Vagina (tissue), 2 donors: ENCODE measurements around the gene EMILIN3. TPM values are rescaled to one million over a fixed set of nuclear protein-coding genes. Genes with fewer than 3 reads are reported as not detected.

Experiments used
- DNase-seq, 2 donors: peaks; one replicate each; pipeline ENCODE4 v3.0.0-alpha.2; 2017; ENCODE audit errors: extremely low spot score in 2 of 2
- H3K27ac ChIP-seq: fragments of 200-600 bp; sonication (generic); one replicate; pipeline ENCODE4 v1.5.1; 2019
- H3K27me3 ChIP-seq: fragments of 200-600 bp; sonication (generic); one replicate; pipeline ENCODE4 v1.5.1; 2019
- H3K36me3 ChIP-seq, 2 donors: fragments of 200-600 bp; sonication (generic); one replicate each; pipeline ENCODE4 v1.5.1; 2017 to 2019
- H3K4me1 ChIP-seq: fragments of 200-600 bp; sonication (generic); one replicate; pipeline ENCODE4 v1.5.1; 2019
- H3K4me3 ChIP-seq, 2 donors: fragments of 200-600 bp; sonication (generic); 1 replicate in 1 of 2; 2 replicates in 1 of 2; pipeline ENCODE4 v1.5.1; 2016 to 2019
- H3K9me3 ChIP-seq: fragments of 200-600 bp; sonication (generic); one replicate; pipeline ENCODE4 v1.5.1; 2019
- CTCF ChIP-seq, 3 experiments: fragments of 450-650 bp in 2 of 3; fragments of 200-600 bp in 1 of 3; sonication (generic) in 1 of 3; IDR thresholded peaks; one replicate each; pipeline ENCODE4 v1.5.1; 2017 to 2019; ENCODE audit warnings: antibody characterized with exemption in 3 of 3, mild to moderate bottlenecking in 2 of 3, moderate library complexity in 2 of 3
- POLR2A ChIP-seq, 2 donors: fragments of 450-650 bp; IDR thresholded peaks; one replicate each; pipeline ENCODE4 v1.6.1; 2017; ENCODE audit warnings: antibody characterized with exemption in 2 of 2, mild to moderate bottlenecking in 2 of 2, moderate library complexity in 2 of 2
- POLR2AphosphoS5 ChIP-seq, 2 donors: sonication (generic); formaldehyde crosslinking; IDR thresholded peaks; one replicate each; pipeline ENCODE4 v1.9.0; 2017; ENCODE audit warnings: antibody characterized with exemption in 2 of 2, mild to moderate bottlenecking in 2 of 2, low read depth in 1 of 2; ENCODE audit not compliant: insufficient read depth in 1 of 2
- intact Hi-C: fragments of 100-400 bp; cut with DNase I; formaldehyde crosslinking; loops from one replicate; pipeline ENCODE4 v1.15.1; 2023
- total RNA-seq: library from RNA; depleted of rRNA; stranded (reverse); fragments of >200 nt; gene quantifications from one replicate; pipeline ENCODE4 v1.2.3, GENCODE V29; 2016

EMILIN3 gene
- total RNA-seq, 1 donor from 2014 or later, result 5.6 TPM

- Histone ChIP-seq H3K4me3 (no peak overlapping the region), H3K27ac (no peak overlapping the region), H3K36me3 (no peaks in the 10 kb centered on the region), H3K27me3 (peaks cover 4% of the 10 kb centered on the region), H3K4me1 (no peaks in the 10 kb centered on the region), H3K9me3 (no peaks in the 10 kb centered on the region)
- intact Hi-C loops, result no loop called here
- TF ChIP-seq POLR2A (IDR thresholded peaks at IDR 0.05) (no peak), POLR2AphosphoS5 (IDR thresholded peaks at IDR 0.05; ENCODE audit: insufficient read depth in 1 of 2, low read depth in 1 of 2) (no peak), CTCF (IDR thresholded peaks at IDR 0.05) (no peak)
- DNase-seq, result no peak
Observed at GRCh38 chr20:41380551-41381193, 14.1 kb upstream of the EMILIN3 start.

GRCh38 chr20:41379551-41379950, 12.9 kb upstream of the EMILIN3 start:
- Histone ChIP-seq H3K36me3 (no peaks in the 10 kb centered on the region), H3K4me1 (no peaks in the 10 kb centered on the region), H3K27ac (no peak overlapping the region), H3K9me3 (no peaks in the 10 kb centered on the region), H3K27me3 (peaks cover 4% of the 10 kb centered on the region), H3K4me3 (no peak overlapping the region)
- TF ChIP-seq POLR2AphosphoS5 (IDR thresholded peaks at IDR 0.05; ENCODE audit: insufficient read depth in 1 of 2, low read depth in 1 of 2) (no peak), CTCF (IDR thresholded peaks at IDR 0.05) (no peak), POLR2A (IDR thresholded peaks at IDR 0.05) (no peak)
- no peak for DNase-seq
- intact Hi-C loops, result no loop called here

GRCh38 chr20:41377275-41377674, 10.7 kb upstream of the EMILIN3 start:
- H3K27ac ChIP-seq, result no peak overlapping the region
- no peaks in the 10 kb centered on the region for H3K36me3 ChIP-seq
- TF ChIP-seq CTCF (IDR thresholded peaks at IDR 0.05) (no peak), POLR2AphosphoS5 (IDR thresholded peaks at IDR 0.05; ENCODE audit: insufficient read depth in 1 of 2, low read depth in 1 of 2) (no peak), POLR2A (IDR thresholded peaks at IDR 0.05) (no peak)
- H3K27me3 ChIP-seq, result no peaks in the 10 kb centered on the region
- H3K4me3 ChIP-seq, result no peak overlapping the region
- no peak for DNase-seq
- no peaks in the 10 kb centered on the region for H3K4me1 ChIP-seq
- intact Hi-C loops, result no loop called here
- no peaks in the 10 kb centered on the region for H3K9me3 ChIP-seq

- intact Hi-C loops, result no loop called here
- no peak overlapping the region for H3K27ac ChIP-seq
- no peaks in the 10 kb centered on the region for H3K36me3 ChIP-seq
- H3K4me3 ChIP-seq, result no peak overlapping the region
- H3K4me1 ChIP-seq, result no peaks in the 10 kb centered on the region
- no peak for DNase-seq
- no peak for TF ChIP-seq POLR2A (IDR thresholded peaks at IDR 0.05)
- TF ChIP-seq POLR2AphosphoS5 (IDR thresholded peaks at IDR 0.05; ENCODE audit: insufficient read depth in 1 of 2, low read depth in 1 of 2), result no peak
- TF ChIP-seq CTCF (IDR thresholded peaks at IDR 0.05), result no peak
- no peaks in the 10 kb centered on the region for H3K9me3 ChIP-seq
- no peaks in the 10 kb centered on the region for H3K27me3 ChIP-seq
Observed at GRCh38 chr20:41376349-41376748, 9.7 kb upstream of the EMILIN3 start.

- H3K27ac ChIP-seq, result no peak overlapping the region
- no peaks in the 10 kb centered on the region for H3K36me3 ChIP-seq
- H3K27me3 ChIP-seq, result no peaks in the 10 kb centered on the region
- DNase-seq, result no peak
- no peaks in the 10 kb centered on the region for H3K9me3 ChIP-seq
- H3K4me1 ChIP-seq, result no peaks in the 10 kb centered on the region
- intact Hi-C loops, result no loop called here
- TF ChIP-seq CTCF (IDR thresholded peaks at IDR 0.05) (no peak), POLR2AphosphoS5 (IDR thresholded peaks at IDR 0.05; ENCODE audit: insufficient read depth in 1 of 2, low read depth in 1 of 2) (no peak), POLR2A (IDR thresholded peaks at IDR 0.05) (no peak)
- H3K4me3 ChIP-seq, result no peak overlapping the region
Observed at GRCh38 chr20:41375846-41376245, 9.2 kb upstream of the EMILIN3 start.
